B cell (primary cell): Measurements from ENCODE around the gene SETDB2. TPM values are rescaled to one million over a fixed set of nuclear protein-coding genes. Genes with fewer than 3 reads are reported as not detected.

Experiments used
- ATAC-seq: fragments of 200-7000 bp; cut with Tn5 transposase; one replicate; pipeline ENCODE4 v1.10.0; 2021; ENCODE audit warnings: low read depth, mild to moderate bottlenecking, moderate number of reproducible peaks, moderate library complexity
- CTCF ChIA-PET: fragments of 350-600 bp; sonication (Branson Sonifier 250); formaldehyde crosslinking; loops from one replicate; lab custom pipeline; 2021; ENCODE audit warnings: antibody characterized with exemption, inconsistent platforms; lab: Charles Lee
- POLR2A ChIA-PET: fragments of 350-600 bp; sonication (Branson Sonifier 250); formaldehyde crosslinking; loops from one replicate; lab custom pipeline; 2021; ENCODE audit warnings: antibody characterized with exemption; lab: Charles Lee
- DNase-seq: peaks from one replicate; pipeline ENCODE4 v3.0.0; 2013
- H2AFZ ChIP-seq: 2 replicates; pipeline ENCODE4 v1.6.1; 2012; ENCODE audit warnings: mild to moderate bottlenecking, low read depth, low read length; ENCODE audit not compliant: insufficient read depth, poor library complexity, severe bottlenecking
- H3K27ac ChIP-seq, 2 donors: 1 replicate in 1 of 2; 2 replicates in 1 of 2; pipeline ENCODE4 v1.5.1; 2012 to 2013; ENCODE audit warnings: low read length in 2 of 2, mild to moderate bottlenecking in 2 of 2, moderate library complexity in 1 of 2
- H3K27me3 ChIP-seq, 4 experiments: fragments of 200-600 bp in 1 of 4; sonication (generic) in 1 of 4; replicated peaks in 1 of 4; 1 replicate in 2 of 4; 2 replicates in 2 of 4; pipeline versions ENCODE4 v1.6.1 to v1.7.0; 2013 to 2016; ENCODE audit warnings: low read length in 3 of 4, mild to moderate bottlenecking in 2 of 4, mixed read lengths in 1 of 4, moderate library complexity in 1 of 4; ENCODE audit not compliant: insufficient read depth in 4 of 4, control insufficient read depth in 3 of 4; ENCODE audit errors: control extremely low read depth in 1 of 4
- H3K36me3 ChIP-seq, 2 experiments: replicated peaks in 1 of 2; 1 replicate in 1 of 2; 2 replicates in 1 of 2; pipeline versions ENCODE4 v1.6.1 to v1.7.1; 2013; ENCODE audit warnings: low read length in 1 of 2; ENCODE audit not compliant: insufficient read depth in 2 of 2, control insufficient read depth in 1 of 2; ENCODE audit errors: control extremely low read depth in 1 of 2, extremely low read depth in 1 of 2
- H3K4me1 ChIP-seq, 2 donors: fragments of 200-600 bp in 1 of 2; sonication (generic) in 1 of 2; 1 replicate in 1 of 2; 2 replicates in 1 of 2; pipeline versions ENCODE4 v1.5.1 to v1.6.1; 2013 to 2017; ENCODE audit warnings: low read length in 2 of 2; ENCODE audit not compliant: control insufficient read depth in 2 of 2, insufficient read depth in 2 of 2
- H3K4me2 ChIP-seq: replicated peaks from 2 replicates; pipeline ENCODE3; 2012; ENCODE audit warnings: mild to moderate bottlenecking, low read depth, low read length; ENCODE audit not compliant: poor library complexity, severe bottlenecking
- H3K4me3 ChIP-seq, 5 experiments: fragments of 200-600 bp in 1 of 5; sonication (generic) in 1 of 5; 1 replicate in 3 of 5; 2 replicates in 2 of 5; pipeline versions ENCODE4 v1.5.1 to v1.7.0; 2011 to 2016; ENCODE audit warnings: low read length in 4 of 5, mild to moderate bottlenecking in 4 of 5, low read depth in 2 of 5, control low read depth in 1 of 5, moderate library complexity in 1 of 5; ENCODE audit not compliant: insufficient read depth in 1 of 5; ENCODE audit errors: control extremely low read depth in 1 of 5, extremely low read depth in 1 of 5
- H3K79me2 ChIP-seq: fragments of 200-600 bp; sonication (generic); one replicate; pipeline ENCODE4 v1.6.0; 2016; ENCODE audit warnings: low read length; ENCODE audit not compliant: control insufficient read depth, insufficient read depth
- H3K9ac ChIP-seq: fragments of 200-600 bp; sonication (generic); 2 replicates; pipeline ENCODE4 v1.6.1; 2017; ENCODE audit warnings: mild to moderate bottlenecking, low read length, moderate library complexity
- H3K9me3 ChIP-seq, 3 donors: one replicate each; pipeline versions ENCODE4 v1.6.1 to v1.7.1; 2013; ENCODE audit warnings: low read length in 2 of 3; ENCODE audit not compliant: control insufficient read depth in 2 of 3, insufficient read depth in 1 of 3; ENCODE audit errors: control extremely low read depth in 1 of 3
- H4K20me1 ChIP-seq: 2 replicates; pipeline ENCODE4 v1.6.0; 2012; ENCODE audit warnings: mild to moderate bottlenecking, low read length; ENCODE audit not compliant: insufficient read depth, control insufficient read depth, poor library complexity, severe bottlenecking
- H3K27ac Mint-ChIP-seq: one replicate; pipeline ENCODE4 v1.8.0; 2021; ENCODE audit warnings: mixed read lengths
- H3K27me3 Mint-ChIP-seq: one replicate; pipeline ENCODE4 v1.8.0; 2021; ENCODE audit warnings: mixed read lengths
- H3K4me1 Mint-ChIP-seq: one replicate; pipeline ENCODE4 v1.8.0; 2021; ENCODE audit warnings: mixed read lengths
- H3K4me3 Mint-ChIP-seq: one replicate; pipeline ENCODE4 v1.8.0; 2021; ENCODE audit warnings: mixed read lengths
- H3K9me3 Mint-ChIP-seq: one replicate; pipeline ENCODE4 v1.8.0; 2022; ENCODE audit warnings: mixed read lengths; ENCODE audit not compliant: insufficient read depth
- EZH2 ChIP-seq: IDR thresholded peaks from 2 replicates; pipeline ENCODE4 v1.6.1; 2012; ENCODE audit warnings: borderline replicate concordance, low read depth, mild to moderate bottlenecking, moderate library complexity, low read length; ENCODE audit not compliant: insufficient read depth, poor library complexity, severe bottlenecking
- WGBS: methylation state at CpG from one replicate; pipeline ENCODE4 v1.1.5; 2013; ENCODE audit warnings: missing lambda C conversion rate; ENCODE audit not compliant: insufficient coverage; 5-methylcytosine and 5-hydroxymethylcytosine counted together
- intact Hi-C: fragments of 100-400 bp; cut with micrococcal nuclease; formaldehyde crosslinking; loops from one replicate; pipeline ENCODE4 v1.10.0; 2022
- polyA plus RNA-seq: library from polyadenylated mRNA; depleted of rRNA; stranded (reverse); fragments of >200 nt; gene quantifications from 2 replicates; pipeline ENCODE4 v1.2.3, GENCODE V29; 2012
- total RNA-seq, 2 donors: library from RNA; stranded (reverse); fragments of 120-200 nt in 1 of 2; gene quantifications; 1 replicate in 1 of 2; 2 replicates in 1 of 2; pipeline versions ENCODE4 v1.2.3 to v1.2.4, GENCODE V29; 2013 to 2022
- TF ChIP-seq, protein P1 (sequence below): fragments of 200-600 bp; IDR thresholded peaks from one replicate; pipeline ENCODE4 v1.8.0; 2022; ENCODE audit warnings: antibody characterized with exemption, mild to moderate bottlenecking

SETDB2 gene
- total and polyA plus RNA-seq, 2 donors (not counting 1 experiment from before 2014, with no cell fraction given), result 12.0 to 38.2 TPM

DNA sequence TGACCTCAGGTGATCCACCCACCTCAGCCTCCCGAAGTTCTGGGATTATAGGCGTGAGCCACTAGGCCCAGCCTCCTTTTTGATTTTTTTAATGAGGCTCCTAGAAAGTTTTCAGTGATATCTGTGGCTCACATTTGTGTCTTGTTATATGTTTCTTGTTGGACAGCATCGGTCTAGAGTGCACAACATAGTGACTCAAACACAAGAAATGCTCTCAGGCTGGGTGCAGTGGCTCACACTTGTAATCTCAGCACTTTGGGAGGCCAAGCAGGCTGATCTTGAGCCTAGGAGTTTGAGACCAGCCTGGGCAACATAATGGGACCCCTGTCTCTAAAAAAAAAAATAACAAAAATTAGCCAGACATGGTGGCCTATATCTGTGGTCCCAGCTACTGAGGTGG lies 59.9 kb downstream of the SETDB2 start:
- CTCF ChIA-PET, result interaction anchor here (1.6 kb wide), 1 partner anchor 36 kb away, joined by 3 read pairs; no protein-coding TSS in a partner anchor
- no peak overlapping the region for H3K4me3 ChIP-seq
- peaks cover 19% of the 10 kb centered on the region for H3K4me1 Mint-ChIP-seq
- H3K4me3 Mint-ChIP-seq, result no peak overlapping the region
- no peak for ATAC-seq
- no peak overlapping the region for H3K27ac ChIP-seq
- POLR2A ChIA-PET, result no interaction called here
- no peak for TF ChIP-seq EZH2
- TF ChIP-seq, protein P1, sequence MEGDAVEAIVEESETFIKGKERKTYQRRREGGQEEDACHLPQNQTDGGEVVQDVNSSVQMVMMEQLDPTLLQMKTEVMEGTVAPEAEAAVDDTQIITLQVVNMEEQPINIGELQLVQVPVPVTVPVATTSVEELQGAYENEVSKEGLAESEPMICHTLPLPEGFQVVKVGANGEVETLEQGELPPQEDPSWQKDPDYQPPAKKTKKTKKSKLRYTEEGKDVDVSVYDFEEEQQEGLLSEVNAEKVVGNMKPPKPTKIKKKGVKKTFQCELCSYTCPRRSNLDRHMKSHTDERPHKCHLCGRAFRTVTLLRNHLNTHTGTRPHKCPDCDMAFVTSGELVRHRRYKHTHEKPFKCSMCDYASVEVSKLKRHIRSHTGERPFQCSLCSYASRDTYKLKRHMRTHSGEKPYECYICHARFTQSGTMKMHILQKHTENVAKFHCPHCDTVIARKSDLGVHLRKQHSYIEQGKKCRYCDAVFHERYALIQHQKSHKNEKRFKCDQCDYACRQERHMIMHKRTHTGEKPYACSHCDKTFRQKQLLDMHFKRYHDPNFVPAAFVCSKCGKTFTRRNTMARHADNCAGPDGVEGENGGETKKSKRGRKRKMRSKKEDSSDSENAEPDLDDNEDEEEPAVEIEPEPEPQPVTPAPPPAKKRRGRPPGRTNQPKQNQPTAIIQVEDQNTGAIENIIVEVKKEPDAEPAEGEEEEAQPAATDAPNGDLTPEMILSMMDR, result no peak
- H3K27me3 Mint-ChIP-seq, result no peaks in the 10 kb centered on the region
- DNase-seq, result no peak
- H3K9me3 ChIP-seq, result no peaks in the 10 kb centered on the region
- no peaks in the 10 kb centered on the region for H3K9me3 Mint-ChIP-seq
- WGBS, result 100% methylated on average over 3 of the region's 3 CpGs
- H3K79me2 ChIP-seq, result peaks cover 4% of the 10 kb centered on the region
- H4K20me1 ChIP-seq, result no peaks in the 10 kb centered on the region
- intact Hi-C loops, result no loop called here
- H3K4me1 ChIP-seq, result no peaks in the 10 kb centered on the region
- H3K36me3 ChIP-seq, result peaks cover 6 to 29% of the 10 kb centered on the region in 2 experiments
- H3K27ac Mint-ChIP-seq, result no peak overlapping the region
- no peaks in the 10 kb centered on the region for H3K27me3 ChIP-seq
- H2AFZ ChIP-seq, result no peak overlapping the region
- no peak overlapping the region for H3K4me2 ChIP-seq
- H3K9ac ChIP-seq, result no peak overlapping the region

DNA sequence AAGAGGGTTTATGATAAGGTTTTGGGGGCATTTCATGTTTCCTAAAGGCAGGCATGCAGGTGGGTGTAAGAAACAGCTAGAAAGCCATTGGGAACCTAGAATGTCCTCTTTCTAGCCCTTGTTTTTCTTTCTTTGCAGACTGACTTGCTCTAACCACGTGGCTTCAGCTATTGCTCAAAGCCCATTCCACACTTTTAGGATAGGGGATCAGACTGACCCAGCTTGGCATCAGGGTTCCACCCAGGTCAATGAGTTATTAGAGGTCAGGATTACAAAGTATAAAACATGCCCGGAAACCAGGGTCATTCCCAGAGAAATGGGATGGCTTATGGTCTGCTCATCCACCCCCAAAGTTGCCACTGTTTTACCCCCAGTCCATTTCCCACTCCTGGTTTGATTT lies 68.5 kb downstream of the SETDB2 start:
- POLR2A ChIA-PET, result no interaction called here
- Histone ChIP-seq H2AFZ (no peak overlapping the region), H3K79me2 (peaks cover 13% of the 10 kb centered on the region), H3K36me3 (peaks cover 21 to 45% of the 10 kb centered on the region in 2 experiments), H3K4me1 (no peaks in the 10 kb centered on the region), H4K20me1 (no peaks in the 10 kb centered on the region), H3K4me2 (no peak overlapping the region), H3K9ac (no peak overlapping the region), H3K9me3 (no peaks in the 10 kb centered on the region), H3K4me3 (no peak overlapping the region), H3K27ac (no peak overlapping the region), H3K27me3 (no peaks in the 10 kb centered on the region)
- DNase-seq, result no peak
- TF ChIP-seq, protein P1, result no peak
- no peak for TF ChIP-seq EZH2
- WGBS, result 100% methylated on average over 2 of the region's 2 CpGs
- H3K27me3 Mint-ChIP-seq, result no peaks in the 10 kb centered on the region
- H3K4me3 Mint-ChIP-seq, result no peak overlapping the region
- no peak overlapping the region for H3K27ac Mint-ChIP-seq
- H3K4me1 Mint-ChIP-seq, result peaks cover 4% of the 10 kb centered on the region
- no peaks in the 10 kb centered on the region for H3K9me3 Mint-ChIP-seq
- CTCF ChIA-PET, result interaction anchor here (1.3 kb wide), 1 partner anchor 9 kb away, joined by 3 read pairs; no protein-coding TSS in a partner anchor
- intact Hi-C loops, result no loop called here
- no peak for ATAC-seq
